GM20000 (cell line): Measurements from ENCODE around the gene TTC13.

Experiments
- DNase-seq: peaks from one replicate; pipeline ENCODE4 v3.0.0; 2012; ENCODE audit warnings: low spot score
- TF ChIP-seq, protein P1 (sequence below): IDR thresholded peaks from 2 replicates; pipeline ENCODE4 v1.5.1; 2012; ENCODE audit warnings: mild to moderate bottlenecking, control low read depth; ENCODE audit errors: extremely low read depth, missing control alignments

Gene TTC13

DNA sequence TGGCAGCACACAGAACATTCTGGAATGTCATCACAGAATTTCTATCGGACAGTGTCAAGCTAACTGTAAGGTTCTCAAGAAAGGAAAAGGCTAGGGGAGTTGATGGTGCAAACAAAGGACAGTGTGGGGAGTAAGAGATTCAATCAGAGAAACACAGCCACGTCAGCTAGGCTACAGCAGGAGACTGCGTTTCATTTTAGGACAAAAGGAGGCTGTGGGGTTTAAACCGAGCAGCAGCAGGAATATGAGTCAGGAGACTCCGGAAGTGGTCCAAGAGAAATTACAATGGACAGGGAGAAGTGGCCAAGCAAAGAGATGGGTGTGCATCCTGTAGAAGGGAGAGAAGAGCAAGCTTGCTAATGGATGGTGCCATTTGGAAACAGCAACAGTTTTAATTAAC is 72.9 kb downstream of the TTC13 start:
- no peak for DNase-seq
- TF ChIP-seq, protein P1, sequence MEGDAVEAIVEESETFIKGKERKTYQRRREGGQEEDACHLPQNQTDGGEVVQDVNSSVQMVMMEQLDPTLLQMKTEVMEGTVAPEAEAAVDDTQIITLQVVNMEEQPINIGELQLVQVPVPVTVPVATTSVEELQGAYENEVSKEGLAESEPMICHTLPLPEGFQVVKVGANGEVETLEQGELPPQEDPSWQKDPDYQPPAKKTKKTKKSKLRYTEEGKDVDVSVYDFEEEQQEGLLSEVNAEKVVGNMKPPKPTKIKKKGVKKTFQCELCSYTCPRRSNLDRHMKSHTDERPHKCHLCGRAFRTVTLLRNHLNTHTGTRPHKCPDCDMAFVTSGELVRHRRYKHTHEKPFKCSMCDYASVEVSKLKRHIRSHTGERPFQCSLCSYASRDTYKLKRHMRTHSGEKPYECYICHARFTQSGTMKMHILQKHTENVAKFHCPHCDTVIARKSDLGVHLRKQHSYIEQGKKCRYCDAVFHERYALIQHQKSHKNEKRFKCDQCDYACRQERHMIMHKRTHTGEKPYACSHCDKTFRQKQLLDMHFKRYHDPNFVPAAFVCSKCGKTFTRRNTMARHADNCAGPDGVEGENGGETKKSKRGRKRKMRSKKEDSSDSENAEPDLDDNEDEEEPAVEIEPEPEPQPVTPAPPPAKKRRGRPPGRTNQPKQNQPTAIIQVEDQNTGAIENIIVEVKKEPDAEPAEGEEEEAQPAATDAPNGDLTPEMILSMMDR = no peak

DNA sequence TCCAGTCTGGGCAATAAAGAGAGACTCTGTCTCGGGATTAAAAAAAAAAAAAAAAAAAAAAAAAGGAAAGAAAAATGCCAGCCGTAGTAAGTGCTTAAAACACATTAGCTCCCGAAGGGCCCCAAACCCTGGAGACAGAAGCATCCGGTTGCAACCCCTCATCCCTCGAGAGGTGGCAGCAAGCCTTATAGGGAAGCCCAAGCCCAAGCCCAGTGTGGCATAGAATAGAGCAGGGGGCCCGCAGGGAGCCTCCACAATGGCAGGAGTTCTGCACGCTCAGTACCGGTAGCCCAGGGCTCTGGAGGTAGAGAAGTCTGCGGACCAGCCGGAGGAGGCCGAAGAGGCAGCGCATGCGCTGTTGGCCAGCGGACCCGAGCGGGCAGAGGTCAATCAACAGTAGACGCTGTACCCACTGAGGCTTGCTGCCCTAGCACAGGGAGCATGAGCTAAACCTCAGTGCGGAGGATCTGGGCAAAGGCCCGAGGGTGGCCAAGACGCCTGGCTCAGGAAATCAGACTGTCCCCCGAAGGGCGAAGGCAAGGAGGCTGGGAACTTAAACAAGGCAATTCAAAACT is 76.2 kb downstream of the TTC13 start:
- no peak for DNase-seq
- TF ChIP-seq, protein P1 = no peak

DNA sequence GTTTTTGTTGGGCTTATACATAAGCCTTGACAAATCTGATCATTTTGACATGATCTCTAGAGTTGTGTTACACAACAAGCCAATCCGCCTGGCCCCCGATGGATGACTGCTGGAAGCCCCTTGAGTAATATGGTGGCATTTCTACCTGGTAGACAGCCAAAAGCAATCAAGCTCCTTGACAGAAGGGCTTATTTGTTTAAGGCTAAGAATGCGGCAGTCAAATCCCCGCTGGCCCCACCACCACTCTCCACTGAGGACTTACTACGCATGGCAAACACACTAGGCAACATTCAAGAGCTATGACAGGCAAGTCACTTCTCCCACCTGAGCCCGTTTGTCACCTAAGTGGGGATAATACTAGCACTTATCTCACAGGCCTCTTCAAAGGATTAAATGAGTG is 77.0 kb downstream of the TTC13 start:
- no peak for DNase-seq
- TF ChIP-seq, protein P1 = no peak

GRCh38 chr1:230900984-230901383 is 77.7 kb downstream of the TTC13 start:
- TF ChIP-seq, protein P1 = no peak
- no peak for DNase-seq

- DNase-seq = no peak
- TF ChIP-seq, protein P1 = no peak
Observed at GRCh38 chr1:230899841-230900251, 78.8 kb downstream of the TTC13 start.

GRCh38 chr1:230898748-230899147 is 79.9 kb downstream of the TTC13 start:
- TF ChIP-seq, protein P1 = no peak
- no peak for DNase-seq

- TF ChIP-seq, protein P1 = no peak
- no peak for DNase-seq
Observed at GRCh38 chr1:230898144-230898543, 80.5 kb downstream of the TTC13 start.
